Nephron (organoid): ENCODE results near the gene PLA2G7.

Experiments used
- H3K27ac Mint-ChIP-seq, 3 experiments: 2 replicates each; pipeline ENCODE4 v1.8.0; 2020; ENCODE audit warnings: mixed read lengths in 3 of 3, mild to moderate bottlenecking in 2 of 3, moderate library complexity in 1 of 3
- H3K27me3 Mint-ChIP-seq: 2 replicates; pipeline ENCODE4 v1.8.0; 2021; ENCODE audit warnings: low read depth, mild to moderate bottlenecking, moderate library complexity, mixed read lengths
- H3K36me3 Mint-ChIP-seq: 2 replicates; pipeline ENCODE4 v1.8.0; 2020; ENCODE audit warnings: low read depth, mixed read lengths
- H3K4me1 Mint-ChIP-seq: 2 replicates; pipeline ENCODE4 v1.8.0; 2020; ENCODE audit warnings: mixed read lengths
- H3K4me3 Mint-ChIP-seq, 3 experiments: 2 replicates each; pipeline ENCODE4 v1.8.0; 2020; ENCODE audit warnings: mild to moderate bottlenecking in 3 of 3, mixed read lengths in 3 of 3, moderate library complexity in 2 of 3
- H3K9me3 Mint-ChIP-seq: 2 replicates; pipeline ENCODE4 v1.8.0; 2020; ENCODE audit warnings: mixed read lengths
- CTCF ChIP-seq, 3 experiments: fragments of 200-600 bp; sonication (generic); IDR thresholded peaks; one replicate each; pipeline ENCODE4 v1.5.0; 2021; ENCODE audit warnings: antibody characterized with exemption in 3 of 3; ENCODE audit not compliant: unreplicated experiment in 3 of 3

The PLA2G7 gene

GRCh38 chr6:46730921-46731461, 4.2 kb downstream of the PLA2G7 start:
- H3K27ac Mint-ChIP-seq, result no peak overlapping the region
- no peaks in the 10 kb centered on the region for H3K4me1 Mint-ChIP-seq
- H3K4me3 Mint-ChIP-seq, result no peak overlapping the region
- no peaks in the 10 kb centered on the region for H3K9me3 Mint-ChIP-seq
- H3K27me3 Mint-ChIP-seq, result peaks cover 30% of the 10 kb centered on the region
- no peak for TF ChIP-seq CTCF (IDR thresholded peaks at IDR 0.05; ENCODE audit: unreplicated experiment in 3 of 3)
- no peaks in the 10 kb centered on the region for H3K36me3 Mint-ChIP-seq

GRCh38 chr6:46729787-46730326, 5.3 kb downstream of the PLA2G7 start:
- Mint-ChIP-seq H3K36me3 (no peaks in the 10 kb centered on the region), H3K27me3 (peaks cover 22% of the 10 kb centered on the region), H3K4me3 (no peak overlapping the region), H3K9me3 (no peaks in the 10 kb centered on the region), H3K27ac (no peak overlapping the region), H3K4me1 (no peaks in the 10 kb centered on the region)
- TF ChIP-seq CTCF (IDR thresholded peaks at IDR 0.05; ENCODE audit: unreplicated experiment in 3 of 3), result no peak

GRCh38 chr6:46720401-46720800, 14.8 kb downstream of the PLA2G7 start:
- Mint-ChIP-seq H3K4me3 (no peak overlapping the region), H3K4me1 (no peaks in the 10 kb centered on the region), H3K36me3 (no peaks in the 10 kb centered on the region), H3K9me3 (no peaks in the 10 kb centered on the region), H3K27ac (no peak overlapping the region), H3K27me3 (peaks cover 3% of the 10 kb centered on the region)
- TF ChIP-seq CTCF (IDR thresholded peaks at IDR 0.05; ENCODE audit: unreplicated experiment in 3 of 3), result no peak

GRCh38 chr6:46719099-46719498, 16.1 kb downstream of the PLA2G7 start:
- Mint-ChIP-seq H3K36me3 (no peaks in the 10 kb centered on the region), H3K27ac (no peak overlapping the region), H3K27me3 (peaks cover 3% of the 10 kb centered on the region), H3K9me3 (no peaks in the 10 kb centered on the region), H3K4me3 (no peak overlapping the region), H3K4me1 (no peaks in the 10 kb centered on the region)
- no peak for TF ChIP-seq CTCF (IDR thresholded peaks at IDR 0.05; ENCODE audit: unreplicated experiment in 3 of 3)

GRCh38 chr6:46715141-46715540, 20.0 kb downstream of the PLA2G7 start:
- no peak for TF ChIP-seq CTCF (IDR thresholded peaks at IDR 0.05; ENCODE audit: unreplicated experiment in 3 of 3)
- no peaks in the 10 kb centered on the region for H3K36me3 Mint-ChIP-seq
- peaks cover 3% of the 10 kb centered on the region for H3K27me3 Mint-ChIP-seq
- H3K27ac Mint-ChIP-seq, result no peak overlapping the region
- no peaks in the 10 kb centered on the region for H3K9me3 Mint-ChIP-seq
- no peak overlapping the region for H3K4me3 Mint-ChIP-seq
- no peaks in the 10 kb centered on the region for H3K4me1 Mint-ChIP-seq

GRCh38 chr6:46711491-46711890, 23.7 kb downstream of the PLA2G7 start:
- no peaks in the 10 kb centered on the region for H3K36me3 Mint-ChIP-seq
- H3K9me3 Mint-ChIP-seq, result no peaks in the 10 kb centered on the region
- no peak overlapping the region for H3K27ac Mint-ChIP-seq
- no peaks in the 10 kb centered on the region for H3K4me1 Mint-ChIP-seq
- no peak for TF ChIP-seq CTCF (IDR thresholded peaks at IDR 0.05; ENCODE audit: unreplicated experiment in 3 of 3)
- no peak overlapping the region for H3K4me3 Mint-ChIP-seq
- H3K27me3 Mint-ChIP-seq, result no peaks in the 10 kb centered on the region
